ENCODE data around the gene SENP3. TPM values are rescaled to one million over a fixed set of nuclear protein-coding genes. Genes with fewer than 3 reads are reported as not detected.

The SENP3 gene
- total and polyA plus RNA-seq, 2 donors, result 44.7 to 54.2 TPM

GRCh38 chr17:7572588-7573323 is 11.0 kb downstream of the SENP3 start:
- Histone ChIP-seq H3K9me3 (ENCODE audit: control insufficient read depth in 2 of 2, insufficient read depth in 1 of 2, low read length in 1 of 2) (peaks cover 0 to 3% of the 10 kb centered on the region in 2 donors), H3K27me3 (ENCODE audit: control insufficient read depth in 2 of 2, insufficient read depth in 1 of 2, low read length in 1 of 2) (no peaks in the 10 kb centered on the region), H3K36me3 (ENCODE audit: control insufficient read depth in 2 of 2, insufficient read depth in 2 of 2, low read length in 1 of 2) (peaks cover 52 to 68% of the 10 kb centered on the region in 2 donors), H3K4me1 (ENCODE audit: control insufficient read depth in 2 of 2, insufficient read depth in 2 of 2, low read length in 2 of 2) (peaks cover 8 to 36% of the 10 kb centered on the region in 2 donors), H3K27ac (ENCODE audit: low read depth in 1 of 2, low read length in 1 of 2) (peak overlapping the region; percentile 97 to 98), H3K4me3 (ENCODE audit: low read length in 2 of 2) (peak overlapping the region; percentile 65 to 100)
- peak in 8 of 9 donors; percentile 96 to 100 (median 98) for DNase-seq (ENCODE audit: low read depth in 6 of 9, low spot score in 9 of 9)
- under 1% methylated on average over 73 of the region's 73 CpGs for WGBS

GRCh38 chr17:7573324-7574080 is 11.8 kb downstream of the SENP3 start:
- under 1% methylated on average over 71 of the region's 71 CpGs for whole genome bisulfite sequencing
- Histone ChIP-seq H3K27me3 (ENCODE audit: control insufficient read depth in 2 of 2, insufficient read depth in 1 of 2, low read length in 1 of 2) (no peaks in the 10 kb centered on the region), H3K9me3 (ENCODE audit: control insufficient read depth in 2 of 2, insufficient read depth in 1 of 2, low read length in 1 of 2) (peaks cover 0 to 3% of the 10 kb centered on the region in 2 donors), H3K36me3 (ENCODE audit: control insufficient read depth in 2 of 2, insufficient read depth in 2 of 2, low read length in 1 of 2) (peaks cover 59 to 72% of the 10 kb centered on the region in 2 donors), H3K4me1 (ENCODE audit: control insufficient read depth in 2 of 2, insufficient read depth in 2 of 2, low read length in 2 of 2) (peaks cover 8 to 38% of the 10 kb centered on the region in 2 donors), H3K27ac (ENCODE audit: low read depth in 1 of 2, low read length in 1 of 2) (peak overlapping the region; percentile 97 to 98), H3K4me3 (ENCODE audit: low read length in 2 of 2) (peak overlapping the region; percentile 65 to 100)
- DNase-seq (ENCODE audit: low read depth in 6 of 9, low spot score in 9 of 9), result peak in 8 of 9 donors; percentile 74 to 95 (median 90)

GRCh38 chr17:7574176-7574953 is 12.6 kb downstream of the SENP3 start:
- DNase-seq (ENCODE audit: low read depth in 6 of 9, low spot score in 9 of 9), result no peak
- WGBS, result 55% methylated on average over 15 of the region's 15 CpGs
- Histone ChIP-seq H3K27ac (ENCODE audit: low read depth in 1 of 2, low read length in 1 of 2) (peak overlapping the region in 1 of 2 donors; percentile 59), H3K4me1 (ENCODE audit: control insufficient read depth in 2 of 2, insufficient read depth in 2 of 2, low read length in 2 of 2) (peaks cover 10 to 45% of the 10 kb centered on the region in 2 donors), H3K36me3 (ENCODE audit: control insufficient read depth in 2 of 2, insufficient read depth in 2 of 2, low read length in 1 of 2) (peaks cover 67 to 75% of the 10 kb centered on the region in 2 donors), H3K9me3 (ENCODE audit: control insufficient read depth in 2 of 2, insufficient read depth in 1 of 2, low read length in 1 of 2) (peaks cover 0 to 3% of the 10 kb centered on the region in 2 donors), H3K4me3 (ENCODE audit: low read length in 2 of 2) (peak overlapping the region; percentile 65 to 100), H3K27me3 (ENCODE audit: control insufficient read depth in 2 of 2, insufficient read depth in 1 of 2, low read length in 1 of 2) (no peaks in the 10 kb centered on the region)

- WGBS, result 91% methylated on average over 1 of the region's 1 CpG
- peaks cover 11 to 53% of the 10 kb centered on the region in 2 donors for H3K4me1 ChIP-seq (ENCODE audit: control insufficient read depth in 2 of 2, insufficient read depth in 2 of 2, low read length in 2 of 2)
- peaks cover 71 to 73% of the 10 kb centered on the region in 2 donors for H3K36me3 ChIP-seq (ENCODE audit: control insufficient read depth in 2 of 2, insufficient read depth in 2 of 2, low read length in 1 of 2)
- H3K9me3 ChIP-seq (ENCODE audit: control insufficient read depth in 2 of 2, insufficient read depth in 1 of 2, low read length in 1 of 2), result peaks cover 0 to 3% of the 10 kb centered on the region in 2 donors
- no peaks in the 10 kb centered on the region for H3K27me3 ChIP-seq (ENCODE audit: control insufficient read depth in 2 of 2, insufficient read depth in 1 of 2, low read length in 1 of 2)
- H3K4me3 ChIP-seq (ENCODE audit: low read length in 2 of 2), result no peak overlapping the region
- no peak overlapping the region for H3K27ac ChIP-seq (ENCODE audit: low read depth in 1 of 2, low read length in 1 of 2)
- no peak for DNase-seq (ENCODE audit: low read depth in 6 of 9, low spot score in 9 of 9)
Measured at GRCh38 chr17:7575481-7575883, 13.8 kb downstream of the SENP3 start.

- H3K27me3 ChIP-seq (ENCODE audit: control insufficient read depth in 2 of 2, insufficient read depth in 1 of 2, low read length in 1 of 2), result no peaks in the 10 kb centered on the region
- peaks cover 66 to 71% of the 10 kb centered on the region in 2 donors for H3K36me3 ChIP-seq (ENCODE audit: control insufficient read depth in 2 of 2, insufficient read depth in 2 of 2, low read length in 1 of 2)
- H3K4me3 ChIP-seq (ENCODE audit: low read length in 2 of 2), result no peak overlapping the region
- H3K27ac ChIP-seq (ENCODE audit: low read depth in 1 of 2, low read length in 1 of 2), result no peak overlapping the region
- H3K4me1 ChIP-seq (ENCODE audit: control insufficient read depth in 2 of 2, insufficient read depth in 2 of 2, low read length in 2 of 2), result peaks cover 11 to 56% of the 10 kb centered on the region in 2 donors
- no peak for DNase-seq (ENCODE audit: low read depth in 6 of 9, low spot score in 9 of 9)
- H3K9me3 ChIP-seq (ENCODE audit: control insufficient read depth in 2 of 2, insufficient read depth in 1 of 2, low read length in 1 of 2), result peaks cover 0 to 3% of the 10 kb centered on the region in 2 donors
- 98% methylated on average over 7 of the region's 7 CpGs for WGBS
Measured at GRCh38 chr17:7575959-7576358, 14.2 kb downstream of the SENP3 start.

- no peak for DNase-seq (ENCODE audit: low read depth in 6 of 9, low spot score in 9 of 9)
- H3K27me3 ChIP-seq (ENCODE audit: control insufficient read depth in 2 of 2, insufficient read depth in 1 of 2, low read length in 1 of 2), result no peaks in the 10 kb centered on the region
- WGBS, result 94% methylated on average over 14 of the region's 14 CpGs
- peaks cover 0 to 3% of the 10 kb centered on the region in 2 donors for H3K9me3 ChIP-seq (ENCODE audit: control insufficient read depth in 2 of 2, insufficient read depth in 1 of 2, low read length in 1 of 2)
- peaks cover 11 to 60% of the 10 kb centered on the region in 2 donors for H3K4me1 ChIP-seq (ENCODE audit: control insufficient read depth in 2 of 2, insufficient read depth in 2 of 2, low read length in 2 of 2)
- peaks cover 63 to 72% of the 10 kb centered on the region in 2 donors for H3K36me3 ChIP-seq (ENCODE audit: control insufficient read depth in 2 of 2, insufficient read depth in 2 of 2, low read length in 1 of 2)
- H3K27ac ChIP-seq (ENCODE audit: low read depth in 1 of 2, low read length in 1 of 2), result no peak overlapping the region
- H3K4me3 ChIP-seq (ENCODE audit: low read length in 2 of 2), result no peak overlapping the region
Measured at GRCh38 chr17:7576432-7576937, 14.8 kb downstream of the SENP3 start.

- H3K4me3 ChIP-seq (ENCODE audit: low read length in 2 of 2), result no peak overlapping the region
- no peaks in the 10 kb centered on the region for H3K27me3 ChIP-seq (ENCODE audit: control insufficient read depth in 2 of 2, insufficient read depth in 1 of 2, low read length in 1 of 2)
- H3K36me3 ChIP-seq (ENCODE audit: control insufficient read depth in 2 of 2, insufficient read depth in 2 of 2, low read length in 1 of 2), result peaks cover 63 to 72% of the 10 kb centered on the region in 2 donors
- peaks cover 16 to 64% of the 10 kb centered on the region in 2 donors for H3K4me1 ChIP-seq (ENCODE audit: control insufficient read depth in 2 of 2, insufficient read depth in 2 of 2, low read length in 2 of 2)
- no peak for DNase-seq (ENCODE audit: low read depth in 6 of 9, low spot score in 9 of 9)
- H3K27ac ChIP-seq (ENCODE audit: low read depth in 1 of 2, low read length in 1 of 2), result peak overlapping the region in 1 of 2 donors; percentile 15
- WGBS, result 97% methylated on average over 17 of the region's 17 CpGs
- peaks cover 0 to 6% of the 10 kb centered on the region in 2 donors for H3K9me3 ChIP-seq (ENCODE audit: control insufficient read depth in 2 of 2, insufficient read depth in 1 of 2, low read length in 1 of 2)
Measured at GRCh38 chr17:7577327-7578199, 15.8 kb downstream of the SENP3 start.
